Activated naive CD4-positive, alpha-beta T cell treated with anti-CD3 and anti-CD28 coated beads, Interleukin-2, amount 10 ng/mL, durations not matched to agents 7 days and 5 days (primary cell): ENCODE results near the gene ZNF691.
A peak's percentile ranks its signal among the peaks of the same experiment; 100 is the strongest.

Experiments
- CTCF ChIA-PET: fragments of 350-600 bp; sonication (Branson Sonifier 250); formaldehyde crosslinking; loops from one replicate; lab custom pipeline; 2021; ENCODE audit warnings: antibody characterized with exemption; lab: Charles Lee
- DNase-seq: peaks from one replicate; pipeline ENCODE4 v3.0.0-alpha.2; 2020
- H3K27ac Mint-ChIP-seq: one replicate; pipeline ENCODE4 v1.8.0; 2021; ENCODE audit warnings: mild to moderate bottlenecking, moderate library complexity, mixed read lengths
- H3K27me3 Mint-ChIP-seq: one replicate; pipeline ENCODE4 v1.8.0; 2021; ENCODE audit warnings: mild to moderate bottlenecking, mixed read lengths
- H3K36me3 Mint-ChIP-seq: one replicate; pipeline ENCODE4 v1.8.0; 2021; ENCODE audit warnings: mixed read lengths
- H3K4me1 Mint-ChIP-seq: one replicate; pipeline ENCODE4 v1.8.0; 2021; ENCODE audit warnings: mixed read lengths
- H3K4me3 Mint-ChIP-seq: one replicate; pipeline ENCODE4 v1.8.0; 2021; ENCODE audit warnings: mild to moderate bottlenecking, moderate library complexity, mixed read lengths
- H3K9me3 Mint-ChIP-seq: one replicate; pipeline ENCODE4 v1.8.0; 2021; ENCODE audit warnings: mixed read lengths

ZNF691 gene

GRCh38 chr1:42820813-42821212 lies 25.6 kb upstream of the ZNF691 start:
- CTCF ChIA-PET = interaction anchor here (1.2 kb wide), 1 partner anchor 26 kb away, joined by 7 read pairs; the partner anchor contains the start of gene ZNF691
- no peaks in the 10 kb centered on the region for H3K9me3 Mint-ChIP-seq
- H3K27me3 Mint-ChIP-seq = peaks cover 7% of the 10 kb centered on the region
- peaks cover 28% of the 10 kb centered on the region for H3K4me1 Mint-ChIP-seq
- no peak overlapping the region for H3K27ac Mint-ChIP-seq
- peaks cover 11% of the 10 kb centered on the region for H3K36me3 Mint-ChIP-seq
- H3K4me3 Mint-ChIP-seq = no peak overlapping the region
- no peak for DNase-seq

GRCh38 chr1:42821690-42822089 lies 24.7 kb upstream of the ZNF691 start:
- peaks cover 7% of the 10 kb centered on the region for H3K27me3 Mint-ChIP-seq

GRCh38 chr1:42822800-42823392 lies 23.5 kb upstream of the ZNF691 start:
- H3K4me1 Mint-ChIP-seq = peaks cover 16% of the 10 kb centered on the region
- peaks cover 7% of the 10 kb centered on the region for H3K27me3 Mint-ChIP-seq
- H3K27ac Mint-ChIP-seq = peak overlapping the region; percentile 52
- H3K9me3 Mint-ChIP-seq = no peaks in the 10 kb centered on the region
- H3K36me3 Mint-ChIP-seq = peaks cover 6% of the 10 kb centered on the region
- CTCF ChIA-PET = no interaction called here
- DNase-seq = no peak
- no peak overlapping the region for H3K4me3 Mint-ChIP-seq

More at GRCh38 chr1:42821690-42822089, 24.7 kb upstream of the ZNF691 start:
- Mint-ChIP-seq H3K27ac (no peak overlapping the region), H3K9me3 (no peaks in the 10 kb centered on the region), H3K4me1 (peaks cover 22% of the 10 kb centered on the region), H3K36me3 (peaks cover 6% of the 10 kb centered on the region), H3K4me3 (no peak overlapping the region)
- CTCF ChIA-PET = no interaction called here
- DNase-seq = no peak

GRCh38 chr1:42824481-42825035 lies 21.9 kb upstream of the ZNF691 start:
- no peak overlapping the region for H3K27ac Mint-ChIP-seq
- peaks cover 2% of the 10 kb centered on the region for H3K36me3 Mint-ChIP-seq
- CTCF ChIA-PET = no interaction called here
- no peak for DNase-seq
- no peaks in the 10 kb centered on the region for H3K9me3 Mint-ChIP-seq
- H3K27me3 Mint-ChIP-seq = peaks cover 2% of the 10 kb centered on the region
- H3K4me1 Mint-ChIP-seq = peaks cover 13% of the 10 kb centered on the region
- H3K4me3 Mint-ChIP-seq = no peak overlapping the region

GRCh38 chr1:42825036-42825851 lies 21.2 kb upstream of the ZNF691 start:
- CTCF ChIA-PET = no interaction called here
- no peaks in the 10 kb centered on the region for H3K27me3 Mint-ChIP-seq

GRCh38 chr1:42830631-42831030 lies 15.8 kb upstream of the ZNF691 start:
- Mint-ChIP-seq H3K36me3 (no peaks in the 10 kb centered on the region), H3K9me3 (no peaks in the 10 kb centered on the region), H3K4me1 (no peaks in the 10 kb centered on the region), H3K27me3 (no peaks in the 10 kb centered on the region), H3K27ac (no peak overlapping the region), H3K4me3 (no peak overlapping the region)
- no peak for DNase-seq
- CTCF ChIA-PET = no interaction called here

More at GRCh38 chr1:42825036-42825851, 21.2 kb upstream of the ZNF691 start:
- Mint-ChIP-seq H3K36me3 (peaks cover 2% of the 10 kb centered on the region), H3K9me3 (no peaks in the 10 kb centered on the region), H3K27ac (no peak overlapping the region), H3K4me3 (no peak overlapping the region), H3K4me1 (peaks cover 13% of the 10 kb centered on the region)
- DNase-seq = no peak

- no peak for DNase-seq
- no peak overlapping the region for H3K27ac Mint-ChIP-seq
- CTCF ChIA-PET = no interaction called here
- no peaks in the 10 kb centered on the region for H3K4me1 Mint-ChIP-seq
- H3K4me3 Mint-ChIP-seq = no peak overlapping the region
- H3K9me3 Mint-ChIP-seq = no peaks in the 10 kb centered on the region
- no peaks in the 10 kb centered on the region for H3K36me3 Mint-ChIP-seq
- no peaks in the 10 kb centered on the region for H3K27me3 Mint-ChIP-seq
Measured at GRCh38 chr1:42831273-42831672, 15.1 kb upstream of the ZNF691 start.

GRCh38 chr1:42832641-42833240 lies 13.7 kb upstream of the ZNF691 start:
- no peaks in the 10 kb centered on the region for H3K9me3 Mint-ChIP-seq
- CTCF ChIA-PET = interaction anchor here (0.6 kb wide), 1 partner anchor 1548 kb away, joined by 3 read pairs; no protein-coding TSS in a partner anchor
- H3K4me3 Mint-ChIP-seq = no peak overlapping the region

GRCh38 chr1:42833981-42834380 lies 12.4 kb upstream of the ZNF691 start:
- Mint-ChIP-seq H3K36me3 (no peaks in the 10 kb centered on the region), H3K4me1 (no peaks in the 10 kb centered on the region), H3K27me3 (no peaks in the 10 kb centered on the region), H3K9me3 (no peaks in the 10 kb centered on the region), H3K4me3 (no peak overlapping the region), H3K27ac (no peak overlapping the region)
- CTCF ChIA-PET = no interaction called here
- no peak for DNase-seq

More at GRCh38 chr1:42832641-42833240, 13.7 kb upstream of the ZNF691 start:
- DNase-seq = no peak
- H3K36me3 Mint-ChIP-seq = no peaks in the 10 kb centered on the region
- H3K27ac Mint-ChIP-seq = no peak overlapping the region
- no peaks in the 10 kb centered on the region for H3K4me1 Mint-ChIP-seq
- no peaks in the 10 kb centered on the region for H3K27me3 Mint-ChIP-seq

- H3K36me3 Mint-ChIP-seq = no peaks in the 10 kb centered on the region
- CTCF ChIA-PET = interaction anchor here (0.9 kb wide), 1 partner anchor 239 kb away, joined by 3 read pairs; no protein-coding TSS in a partner anchor
- no peaks in the 10 kb centered on the region for H3K27me3 Mint-ChIP-seq
- no peak overlapping the region for H3K27ac Mint-ChIP-seq
- no peaks in the 10 kb centered on the region for H3K4me1 Mint-ChIP-seq
- no peak for DNase-seq
- no peaks in the 10 kb centered on the region for H3K9me3 Mint-ChIP-seq
- H3K4me3 Mint-ChIP-seq = no peak overlapping the region
Measured at GRCh38 chr1:42834803-42835202, 11.6 kb upstream of the ZNF691 start.

- Mint-ChIP-seq H3K27ac (no peak overlapping the region), H3K4me3 (no peak overlapping the region), H3K27me3 (no peaks in the 10 kb centered on the region), H3K4me1 (no peaks in the 10 kb centered on the region), H3K9me3 (no peaks in the 10 kb centered on the region), H3K36me3 (no peaks in the 10 kb centered on the region)
- CTCF ChIA-PET = no interaction called here
- no peak for DNase-seq
Measured at GRCh38 chr1:42835422-42835821, 11.0 kb upstream of the ZNF691 start.

GRCh38 chr1:42837709-42838108 lies 8.7 kb upstream of the ZNF691 start:
- no peaks in the 10 kb centered on the region for H3K4me1 Mint-ChIP-seq
- no peaks in the 10 kb centered on the region for H3K27me3 Mint-ChIP-seq
- CTCF ChIA-PET = no interaction called here
- DNase-seq = no peak
- H3K4me3 Mint-ChIP-seq = no peak overlapping the region
- H3K27ac Mint-ChIP-seq = no peak overlapping the region
- H3K9me3 Mint-ChIP-seq = no peaks in the 10 kb centered on the region
- no peaks in the 10 kb centered on the region for H3K36me3 Mint-ChIP-seq

- DNase-seq = no peak
- CTCF ChIA-PET = no interaction called here
- H3K4me3 Mint-ChIP-seq = no peak overlapping the region
- H3K27me3 Mint-ChIP-seq = no peaks in the 10 kb centered on the region
- no peaks in the 10 kb centered on the region for H3K4me1 Mint-ChIP-seq
- H3K9me3 Mint-ChIP-seq = no peaks in the 10 kb centered on the region
- no peak overlapping the region for H3K27ac Mint-ChIP-seq
- peaks cover 3% of the 10 kb centered on the region for H3K36me3 Mint-ChIP-seq
Measured at GRCh38 chr1:42838482-42839190, 7.8 kb upstream of the ZNF691 start.

- H3K4me3 Mint-ChIP-seq = no peak overlapping the region
- no peak overlapping the region for H3K27ac Mint-ChIP-seq
- H3K27me3 Mint-ChIP-seq = no peaks in the 10 kb centered on the region
- no peak for DNase-seq
- no peaks in the 10 kb centered on the region for H3K9me3 Mint-ChIP-seq
- H3K4me1 Mint-ChIP-seq = peaks cover 5% of the 10 kb centered on the region
- peaks cover 3% of the 10 kb centered on the region for H3K36me3 Mint-ChIP-seq
- CTCF ChIA-PET = no interaction called here
Measured at GRCh38 chr1:42841010-42841409, 5.4 kb upstream of the ZNF691 start.
